Adipocyte (in vitro differentiated cells): Measurements from ENCODE around the gene PDE11A.

ENCODE experiments used
- DNase-seq: peaks from one replicate; pipeline ENCODE4 v3.0.0-alpha.2; 2015; ENCODE audit warnings: low read depth
- H3K27me3 ChIP-seq: replicated peaks from 2 replicates; pipeline ENCODE4 v1.7.0; 2013; ENCODE audit warnings: mild to moderate bottlenecking, low read length, moderate library complexity; ENCODE audit not compliant: control insufficient read depth, insufficient read depth
- H3K36me3 ChIP-seq: 2 replicates; pipeline ENCODE4 v1.7.0; 2013; ENCODE audit warnings: low read length, mild to moderate bottlenecking, moderate library complexity; ENCODE audit not compliant: control insufficient read depth, insufficient read depth, severe bottlenecking
- H3K4me1 ChIP-seq: 2 replicates; pipeline ENCODE4 v1.7.0; 2013; ENCODE audit warnings: mild to moderate bottlenecking, low read length, moderate library complexity; ENCODE audit not compliant: control insufficient read depth, insufficient read depth
- H3K4me3 ChIP-seq: 2 replicates; pipeline ENCODE4 v1.7.0; 2013; ENCODE audit warnings: mild to moderate bottlenecking, low read length, moderate library complexity
- H3K9ac ChIP-seq: 2 replicates; pipeline ENCODE4 v1.7.0; 2013; ENCODE audit warnings: mild to moderate bottlenecking, low read length, moderate library complexity
- H3K9me3 ChIP-seq: 2 replicates; pipeline ENCODE4 v1.7.0; 2013; ENCODE audit warnings: mild to moderate bottlenecking, low read length, moderate library complexity; ENCODE audit not compliant: control insufficient read depth

PDE11A gene

GRCh38 chr2:177682006-177682405 is 390.6 kb downstream of the PDE11A start:
- no peak overlapping the region for H3K4me3 ChIP-seq
- DNase-seq: no peak
- H3K9ac ChIP-seq: no peak overlapping the region
- H3K27me3 ChIP-seq: no peaks in the 10 kb centered on the region
- H3K4me1 ChIP-seq: peaks cover 23% of the 10 kb centered on the region
- H3K36me3 ChIP-seq: no peaks in the 10 kb centered on the region
- no peaks in the 10 kb centered on the region for H3K9me3 ChIP-seq

- Histone ChIP-seq H3K9me3 (no peaks in the 10 kb centered on the region), H3K27me3 (no peaks in the 10 kb centered on the region), H3K4me1 (peaks cover 23% of the 10 kb centered on the region), H3K36me3 (no peaks in the 10 kb centered on the region), H3K9ac (no peak overlapping the region), H3K4me3 (no peak overlapping the region)
- no peak for DNase-seq
Measured at GRCh38 chr2:177680866-177681712, 391.5 kb downstream of the PDE11A start.

GRCh38 chr2:177679611-177680605 is 392.7 kb downstream of the PDE11A start:
- Histone ChIP-seq H3K36me3 (no peaks in the 10 kb centered on the region), H3K27me3 (no peaks in the 10 kb centered on the region), H3K4me1 (peaks cover 23% of the 10 kb centered on the region), H3K4me3 (no peak overlapping the region), H3K9me3 (no peaks in the 10 kb centered on the region), H3K9ac (no peak overlapping the region)
- no peak for DNase-seq

GRCh38 chr2:177678939-177679338 is 393.6 kb downstream of the PDE11A start:
- Histone ChIP-seq H3K9ac (no peak overlapping the region), H3K4me3 (no peak overlapping the region), H3K36me3 (no peaks in the 10 kb centered on the region), H3K27me3 (no peaks in the 10 kb centered on the region), H3K4me1 (peaks cover 16% of the 10 kb centered on the region), H3K9me3 (no peaks in the 10 kb centered on the region)
- no peak for DNase-seq

GRCh38 chr2:177676636-177677035 is 395.9 kb downstream of the PDE11A start:
- no peak overlapping the region for H3K9ac ChIP-seq
- H3K4me1 ChIP-seq: peaks cover 6% of the 10 kb centered on the region
- no peak for DNase-seq
- H3K4me3 ChIP-seq: no peak overlapping the region
- no peaks in the 10 kb centered on the region for H3K9me3 ChIP-seq
- H3K36me3 ChIP-seq: no peaks in the 10 kb centered on the region
- H3K27me3 ChIP-seq: no peaks in the 10 kb centered on the region

GRCh38 chr2:177675825-177676224 is 396.8 kb downstream of the PDE11A start:
- Histone ChIP-seq H3K4me1 (peaks cover 6% of the 10 kb centered on the region), H3K4me3 (no peak overlapping the region), H3K9ac (no peak overlapping the region), H3K27me3 (no peaks in the 10 kb centered on the region), H3K9me3 (no peaks in the 10 kb centered on the region), H3K36me3 (no peaks in the 10 kb centered on the region)
- no peak for DNase-seq

- DNase-seq: no peak
- no peaks in the 10 kb centered on the region for H3K9me3 ChIP-seq
- H3K4me1 ChIP-seq: peaks cover 6% of the 10 kb centered on the region
- no peaks in the 10 kb centered on the region for H3K36me3 ChIP-seq
- no peak overlapping the region for H3K9ac ChIP-seq
- H3K27me3 ChIP-seq: no peaks in the 10 kb centered on the region
- H3K4me3 ChIP-seq: no peak overlapping the region
Measured at GRCh38 chr2:177675350-177675821, 397.2 kb downstream of the PDE11A start.

- no peak for DNase-seq
- no peaks in the 10 kb centered on the region for H3K27me3 ChIP-seq
Measured at GRCh38 chr2:177673602-177674595, 398.7 kb downstream of the PDE11A start.

GRCh38 chr2:177671662-177672061 is 400.9 kb downstream of the PDE11A start:
- no peaks in the 10 kb centered on the region for H3K9me3 ChIP-seq
- H3K4me3 ChIP-seq: no peak overlapping the region
- no peaks in the 10 kb centered on the region for H3K27me3 ChIP-seq
- H3K4me1 ChIP-seq: no peaks in the 10 kb centered on the region
- DNase-seq: no peak
- no peaks in the 10 kb centered on the region for H3K36me3 ChIP-seq
- no peak overlapping the region for H3K9ac ChIP-seq

More at GRCh38 chr2:177673602-177674595, 398.7 kb downstream of the PDE11A start:
- Histone ChIP-seq H3K9me3 (no peaks in the 10 kb centered on the region), H3K4me1 (no peaks in the 10 kb centered on the region), H3K9ac (no peak overlapping the region), H3K36me3 (no peaks in the 10 kb centered on the region), H3K4me3 (no peak overlapping the region)

GRCh38 chr2:177670791-177671535 is 401.6 kb downstream of the PDE11A start:
- Histone ChIP-seq H3K9ac (no peak overlapping the region), H3K4me3 (no peak overlapping the region), H3K9me3 (no peaks in the 10 kb centered on the region), H3K36me3 (no peaks in the 10 kb centered on the region), H3K27me3 (no peaks in the 10 kb centered on the region), H3K4me1 (no peaks in the 10 kb centered on the region)
- no peak for DNase-seq
